ENCODE results near the gene CYB561. TPM values are rescaled to one million over a fixed set of nuclear protein-coding genes. Genes with fewer than 3 reads are reported as not detected.

Gene CYB561
- total and polyA plus RNA-seq, 2 of the 4 experiments (the other 2 are of a cell fraction): 2.5 to 3.0 TPM

DNA sequence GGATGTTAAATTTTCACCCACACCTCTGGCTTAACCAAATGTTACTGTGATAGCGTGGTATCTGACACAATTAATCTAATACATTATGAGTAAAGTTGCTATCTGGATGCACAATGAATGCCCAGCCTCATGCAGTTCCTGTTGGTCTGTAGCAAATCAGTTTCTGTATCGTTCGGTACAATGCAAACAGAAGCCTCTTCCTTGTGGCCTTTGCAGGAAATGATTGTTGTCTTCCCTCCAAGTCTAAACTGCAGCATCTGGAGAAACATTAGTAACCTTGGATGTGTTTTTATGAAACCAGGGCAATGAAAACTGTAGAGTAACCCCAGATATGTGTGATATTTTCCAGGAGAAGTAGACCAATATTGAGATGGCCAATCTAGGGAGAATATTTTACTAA, 46.8 kb downstream of the CYB561 start:
- no TSS peak for BruUV-seq (replicated peaks)
- Histone ChIP-seq H2AK5ac (ENCODE audit: low read depth, low read length) (no peak overlapping the region), H3K9ac (ENCODE audit: low read depth, low read length) (no peak overlapping the region), H2AK9ac (replicated peaks; ENCODE audit: low read depth, low read length, poor library complexity) (no peak overlapping the region), H2BK120ac (ENCODE audit: low read depth, low read length) (no peak overlapping the region), H3K27me3 (ENCODE audit: control insufficient read depth, insufficient read depth, low read length) (no peaks in the 10 kb centered on the region), H3K14ac (replicated peaks; ENCODE audit: low read depth, low read length) (0 out of 2 replicates have a peak overlapping the region, but pooled peaks have one; percentile 33), H3K4me1 (ENCODE audit: control insufficient read depth, insufficient read depth, low read length) (peaks cover 23% of the 10 kb centered on the region), H3K23ac (ENCODE audit: low read depth, low read length) (0 out of 2 replicates have a peak overlapping the region, but pooled peaks have one; percentile 1), H4K91ac (ENCODE audit: insufficient read depth, low read depth, low read length) (no peak overlapping the region), H3K4me2 (ENCODE audit: low read depth, low read length) (peak overlapping the region; percentile 5; the same call in 1 of the 2 replicates), H3K4ac (ENCODE audit: low read depth, low read length) (no peak overlapping the region; the same call in 1 of the 2 replicates), H4K8ac (ENCODE audit: low read depth in 2 of 2, low read length in 2 of 2) (no peak overlapping the region), H3K79me1 (ENCODE audit: low read depth in 1 of 2, low read length in 2 of 2) (peaks cover 0 to 15% of the 10 kb centered on the region in 2 experiments; a peak in 3 of 4 replicates), H3K36me3 (ENCODE audit: control insufficient read depth, insufficient read depth, low read length) (peaks cover 14% of the 10 kb centered on the region), H2AFZ (replicated peaks; ENCODE audit: low read length, poor library complexity) (no peak overlapping the region), H3K56ac (ENCODE audit: extremely low read depth, insufficient read depth, low read length) (no peak overlapping the region), H3K9me1 (ENCODE audit: insufficient read depth, low read length) (peaks cover 20% of the 10 kb centered on the region), H3K18ac (ENCODE audit: low read depth, low read length) (no peak overlapping the region), H4K5ac (ENCODE audit: low read depth, low read length) (no peak overlapping the region), H2BK5ac (ENCODE audit: low read depth, low read length, poor library complexity, severe bottlenecking) (no peak overlapping the region), H2BK15ac (ENCODE audit: low read depth, low read length) (no peak overlapping the region), H4K20me1 (ENCODE audit: insufficient read depth, low read length) (peaks cover 4% of the 10 kb centered on the region; the same call in 1 of the 2 replicates), H3K27ac (ENCODE audit: insufficient read depth, low read length) (peak overlapping the region; percentile 44; the same call in 1 of the 2 replicates), H2BK20ac (ENCODE audit: low read depth, low read length) (no peak overlapping the region), H3K9me3 (ENCODE audit: control insufficient read depth, insufficient read depth, low read length) (no peaks in the 10 kb centered on the region), H3K4me3 (ENCODE audit: insufficient read depth, low read depth, low read length) (no peak overlapping the region)
- ChIA-PET POLR2A (ENCODE audit: unreplicated experiment) (no interaction called here), CTCF (interaction anchor here (0.6 kb wide), 1 partner anchor 1412 kb away, joined by 8 read pairs; no protein-coding TSS in a partner anchor)
- in situ Hi-C loops (cut with MboI; ENCODE audit: low sequenced_read_pairs): loop anchor here (10.0 kb wide), 1 partner anchor 705 kb away; no protein-coding TSS in a partner anchor
- ATAC-seq (ENCODE audit: low read depth): peak; percentile 55
- DNase-seq: peak; percentile 70
- TF ChIP-seq SMC3 (IDR thresholded peaks at IDR 0.05; ENCODE audit: low read depth, low read length) (no peak), CHD1 (IDR thresholded peaks at IDR 0.05; ENCODE audit: low read depth, low read length) (no peak), RCOR1 (IDR thresholded peaks at IDR 0.05; ENCODE audit: insufficient replicate concordance, low read length) (no peak), NFE2L2 (IDR thresholded peaks at IDR 0.05; ENCODE audit: low read depth, low read length) (no peak), FOS (IDR thresholded peaks at IDR 0.05; ENCODE audit: low read depth, low read length) (no peak), CEBPB (IDR thresholded peaks at IDR 0.05; ENCODE audit: low read depth, low read length) (no peak), BHLHE40 (IDR thresholded peaks at IDR 0.05; ENCODE audit: low read depth, low read length) (no peak), MXI1 (IDR thresholded peaks at IDR 0.05; ENCODE audit: borderline replicate concordance, low read depth, low read length) (no peak), MAZ (IDR thresholded peaks at IDR 0.05; ENCODE audit: borderline replicate concordance, low read depth, low read length) (no peak), POLR2A (IDR thresholded peaks at IDR 0.05; ENCODE audit: low read depth, low read length) (no peak), MAFK (IDR thresholded peaks at IDR 0.05; ENCODE audit: low read depth, low read length) (no peak), RAD21 (IDR thresholded peaks at IDR 0.05; ENCODE audit: low read length) (no peak), RFX5 (IDR thresholded peaks at IDR 0.05; ENCODE audit: low read depth, low read length) (no peak)
- TF ChIP-seq, protein P1, sequence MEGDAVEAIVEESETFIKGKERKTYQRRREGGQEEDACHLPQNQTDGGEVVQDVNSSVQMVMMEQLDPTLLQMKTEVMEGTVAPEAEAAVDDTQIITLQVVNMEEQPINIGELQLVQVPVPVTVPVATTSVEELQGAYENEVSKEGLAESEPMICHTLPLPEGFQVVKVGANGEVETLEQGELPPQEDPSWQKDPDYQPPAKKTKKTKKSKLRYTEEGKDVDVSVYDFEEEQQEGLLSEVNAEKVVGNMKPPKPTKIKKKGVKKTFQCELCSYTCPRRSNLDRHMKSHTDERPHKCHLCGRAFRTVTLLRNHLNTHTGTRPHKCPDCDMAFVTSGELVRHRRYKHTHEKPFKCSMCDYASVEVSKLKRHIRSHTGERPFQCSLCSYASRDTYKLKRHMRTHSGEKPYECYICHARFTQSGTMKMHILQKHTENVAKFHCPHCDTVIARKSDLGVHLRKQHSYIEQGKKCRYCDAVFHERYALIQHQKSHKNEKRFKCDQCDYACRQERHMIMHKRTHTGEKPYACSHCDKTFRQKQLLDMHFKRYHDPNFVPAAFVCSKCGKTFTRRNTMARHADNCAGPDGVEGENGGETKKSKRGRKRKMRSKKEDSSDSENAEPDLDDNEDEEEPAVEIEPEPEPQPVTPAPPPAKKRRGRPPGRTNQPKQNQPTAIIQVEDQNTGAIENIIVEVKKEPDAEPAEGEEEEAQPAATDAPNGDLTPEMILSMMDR (conservative IDR thresholded peaks at IDR 0.05; ENCODE audit: low read depth, low read length): no peak
- TF ChIP-seq, protein P2, sequence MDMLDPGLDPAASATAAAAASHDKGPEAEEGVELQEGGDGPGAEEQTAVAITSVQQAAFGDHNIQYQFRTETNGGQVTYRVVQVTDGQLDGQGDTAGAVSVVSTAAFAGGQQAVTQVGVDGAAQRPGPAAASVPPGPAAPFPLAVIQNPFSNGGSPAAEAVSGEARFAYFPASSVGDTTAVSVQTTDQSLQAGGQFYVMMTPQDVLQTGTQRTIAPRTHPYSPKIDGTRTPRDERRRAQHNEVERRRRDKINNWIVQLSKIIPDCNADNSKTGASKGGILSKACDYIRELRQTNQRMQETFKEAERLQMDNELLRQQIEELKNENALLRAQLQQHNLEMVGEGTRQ (IDR thresholded peaks at IDR 0.05; ENCODE audit: low read depth, low read length): no peak
- TF ChIP-seq, protein P3, sequence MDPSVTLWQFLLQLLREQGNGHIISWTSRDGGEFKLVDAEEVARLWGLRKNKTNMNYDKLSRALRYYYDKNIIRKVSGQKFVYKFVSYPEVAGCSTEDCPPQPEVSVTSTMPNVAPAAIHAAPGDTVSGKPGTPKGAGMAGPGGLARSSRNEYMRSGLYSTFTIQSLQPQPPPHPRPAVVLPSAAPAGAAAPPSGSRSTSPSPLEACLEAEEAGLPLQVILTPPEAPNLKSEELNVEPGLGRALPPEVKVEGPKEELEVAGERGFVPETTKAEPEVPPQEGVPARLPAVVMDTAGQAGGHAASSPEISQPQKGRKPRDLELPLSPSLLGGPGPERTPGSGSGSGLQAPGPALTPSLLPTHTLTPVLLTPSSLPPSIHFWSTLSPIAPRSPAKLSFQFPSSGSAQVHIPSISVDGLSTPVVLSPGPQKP (IDR thresholded peaks at IDR 0.05; ENCODE audit: borderline replicate concordance, low read depth, low read length): no peak
- intact Hi-C loops (cut with micrococcal nuclease): loop anchor here (5.0 kb wide), 1 partner anchor 47 kb away; no protein-coding TSS in a partner anchor
- dilution Hi-C loops (cut with HindIII; ENCODE audit: low sequenced_read_pairs, unreplicated experiment): no loop called here
- no CpG with 5 or more reads among the region's 3 CpGs for WGBS, 2 experiments (ENCODE audit: extremely low coverage in 2 of 2, insufficient read length in 1 of 2)

Data from IMR-90 (cell line).